Posterior cingulate gyrus (tissue), 11 donors: ENCODE measurements around the gene CNIH1.
"Not testable (repeated sequence)": the region's sequence is repeated elsewhere in the genome, so short reads cannot be mapped to it uniquely, and the experiment has no call there.

Source experiments
- DNase-seq, 10 donors: peaks; one replicate each; pipeline versions ENCODE4 v3.0.0 to v3.0.0-alpha.2; 2020 to 2021; ENCODE audit warnings: mixed read lengths in 3 of 10
- intact Hi-C: fragments of 100-400 bp; cut with DNase I; formaldehyde crosslinking; loops from one replicate; pipeline ENCODE4 v1.15.1; 2023

CNIH1 gene

GRCh38 chr14:54471641-54472040 lies 30.5 kb upstream of the CNIH1 start:
- no peak for DNase-seq
- intact Hi-C loops, result no loop called here

DNA sequence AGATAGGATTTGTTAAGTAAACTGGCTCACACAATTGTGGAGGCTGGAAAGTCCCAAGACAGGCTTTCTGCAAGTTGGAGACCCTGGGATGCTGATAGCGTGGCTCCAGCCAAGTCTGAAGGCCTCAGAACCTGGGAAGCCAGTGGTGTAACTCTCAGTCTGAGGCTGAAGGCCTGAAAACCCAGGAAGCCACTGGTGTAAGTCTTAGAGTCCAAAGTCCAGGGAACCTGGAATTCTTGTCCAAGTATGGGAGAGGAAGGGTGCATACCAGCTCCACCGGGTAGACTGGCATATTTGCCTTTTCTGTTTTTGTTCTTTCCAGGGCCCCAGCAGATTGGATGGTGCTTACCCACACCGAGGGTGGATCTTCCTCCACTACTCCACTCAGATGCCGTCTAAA lies 29.5 kb upstream of the CNIH1 start:
- intact Hi-C loops, result no loop called here
- no peak for DNase-seq

GRCh38 chr14:54467280-54467679 lies 26.1 kb upstream of the CNIH1 start:
- no peak for DNase-seq
- intact Hi-C loops, result no loop called here

GRCh38 chr14:54465654-54466053 lies 24.5 kb upstream of the CNIH1 start:
- DNase-seq, result no peak
- intact Hi-C loops, result no loop called here

- intact Hi-C loops, result no loop called here
- no peak for DNase-seq
These were observed 20.9 kb upstream of the CNIH1 start for GRCh38 chr14:54462048-54462447.

DNA sequence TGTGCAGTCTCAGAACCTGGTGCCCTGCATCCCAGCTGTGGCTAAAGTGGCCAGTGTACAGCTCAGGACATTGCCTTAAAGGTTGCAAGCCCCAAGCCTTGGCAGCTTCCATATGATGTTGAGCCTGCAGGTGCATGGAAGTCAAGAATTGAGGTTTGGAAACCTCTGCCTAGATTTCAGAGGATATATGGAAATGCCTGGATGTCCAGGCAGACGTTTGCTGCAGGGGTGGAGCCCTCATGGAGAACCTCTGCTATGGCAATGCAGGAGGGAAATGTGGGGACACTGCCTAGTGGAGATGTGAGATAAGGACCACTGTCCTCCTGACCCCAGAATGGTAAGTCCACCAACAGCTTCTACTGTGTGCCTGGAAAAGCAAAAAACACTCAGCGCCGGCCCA lies 17.9 kb upstream of the CNIH1 start:
- DNase-seq, result no peak
- intact Hi-C loops, result no loop called here

- intact Hi-C loops, result not testable (repeated sequence)
These were observed 17.4 kb upstream of the CNIH1 start for GRCh38 chr14:54458536-54458935.

GRCh38 chr14:54457609-54457996 lies 16.4 kb upstream of the CNIH1 start:
- intact Hi-C loops, result no loop called here
- no peak for DNase-seq

More at GRCh38 chr14:54458536-54458935, 17.4 kb upstream of the CNIH1 start:
- DNase-seq, result not testable (repeated sequence)

DNA sequence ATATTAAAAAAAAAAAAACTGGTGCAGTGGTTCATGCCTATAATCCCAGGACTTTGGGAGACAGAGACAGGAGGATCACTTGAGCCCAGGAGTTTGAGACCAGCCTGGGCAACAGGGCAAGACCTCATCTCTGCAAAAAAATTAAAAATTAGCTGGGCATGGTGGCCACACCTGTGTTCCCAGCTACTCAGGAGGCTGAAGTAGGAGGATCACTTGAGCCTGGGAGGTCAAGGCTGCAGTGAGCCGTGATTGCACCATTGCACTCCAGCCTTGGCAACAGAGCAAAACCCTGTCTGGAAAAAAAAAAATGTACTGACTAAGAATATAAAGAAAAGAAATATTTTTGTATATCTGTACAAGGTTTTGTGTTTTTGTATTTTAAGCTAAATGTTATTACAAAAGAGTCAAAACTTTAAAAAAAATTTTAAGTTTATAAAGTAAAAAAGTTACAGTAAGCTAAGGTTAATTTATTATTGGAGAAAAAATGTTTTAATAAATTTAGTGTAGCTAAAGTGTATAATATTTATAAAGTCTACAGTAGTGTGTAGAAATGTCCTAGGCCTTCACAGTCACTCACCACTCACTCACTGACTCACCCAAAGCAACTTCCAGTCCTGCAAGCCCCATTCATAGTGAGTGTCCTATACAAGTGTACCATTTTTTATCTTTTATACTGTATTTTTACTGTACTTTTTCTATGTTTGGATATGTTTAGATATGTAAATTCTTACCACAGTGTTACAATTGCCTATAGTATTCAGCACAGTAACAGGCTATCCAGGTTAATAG lies 15.8 kb upstream of the CNIH1 start:
- intact Hi-C loops, DNase-seq: not testable (repeated sequence)

- intact Hi-C loops, result no loop called here
These were observed 14.2 kb upstream of the CNIH1 start for GRCh38 chr14:54455363-54455762.

GRCh38 chr14:54453990-54454389 lies 12.8 kb upstream of the CNIH1 start:
- intact Hi-C loops, DNase-seq: not testable (repeated sequence)

More at GRCh38 chr14:54455363-54455762, 14.2 kb upstream of the CNIH1 start:
- no peak for DNase-seq

DNA sequence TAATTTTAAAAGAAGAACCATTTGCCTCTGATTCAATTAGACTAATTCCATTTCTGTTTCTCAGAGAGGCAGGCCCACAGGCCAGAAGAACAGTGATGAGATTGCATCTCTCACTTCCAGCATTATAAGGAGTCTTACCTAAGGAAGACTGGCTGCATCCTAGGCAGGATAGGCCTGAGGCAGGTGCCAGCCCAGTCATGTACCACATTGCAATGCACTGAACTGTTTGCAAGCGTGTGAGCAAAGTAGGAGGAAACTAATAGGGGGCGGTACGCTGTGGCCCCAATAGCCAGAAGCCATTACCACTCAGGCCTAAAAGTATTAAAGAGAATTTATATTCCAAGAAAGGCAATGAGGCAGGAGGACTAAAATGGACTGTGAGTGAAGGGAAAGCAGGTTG lies 12.1 kb upstream of the CNIH1 start:
- no peak for DNase-seq
- intact Hi-C loops, result no loop called here

- DNase-seq, result no peak
- intact Hi-C loops, result no loop called here
These were observed 10.8 kb upstream of the CNIH1 start for GRCh38 chr14:54451961-54452360.

DNA sequence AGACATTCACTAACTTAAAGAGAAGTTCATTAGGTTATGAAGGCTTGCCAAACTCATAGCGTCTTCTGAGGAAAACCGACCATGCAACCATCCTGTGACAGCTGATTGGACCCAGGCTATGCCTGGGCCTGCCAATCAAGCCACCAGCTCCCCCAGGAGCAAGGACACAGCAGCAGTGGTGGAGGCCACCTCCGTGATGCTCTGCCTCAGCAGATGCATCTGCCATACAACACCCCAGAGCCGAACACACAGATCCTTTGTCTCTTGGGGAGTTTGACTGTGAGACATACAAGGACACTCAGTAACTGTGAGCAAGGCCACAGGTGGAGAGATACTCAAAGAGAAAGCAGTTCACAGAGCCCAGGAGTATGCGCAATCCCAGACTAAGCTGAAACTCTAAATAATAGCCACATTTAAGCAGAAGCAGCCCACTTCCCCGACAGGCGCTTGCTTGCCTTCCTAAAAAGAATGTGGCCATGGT lies 10.0 kb upstream of the CNIH1 start:
- DNase-seq, result no peak
- intact Hi-C loops, result no loop called here

- intact Hi-C loops, result no loop called here
- no peak for DNase-seq
These were observed 9.4 kb upstream of the CNIH1 start for GRCh38 chr14:54450535-54450934.

DNA sequence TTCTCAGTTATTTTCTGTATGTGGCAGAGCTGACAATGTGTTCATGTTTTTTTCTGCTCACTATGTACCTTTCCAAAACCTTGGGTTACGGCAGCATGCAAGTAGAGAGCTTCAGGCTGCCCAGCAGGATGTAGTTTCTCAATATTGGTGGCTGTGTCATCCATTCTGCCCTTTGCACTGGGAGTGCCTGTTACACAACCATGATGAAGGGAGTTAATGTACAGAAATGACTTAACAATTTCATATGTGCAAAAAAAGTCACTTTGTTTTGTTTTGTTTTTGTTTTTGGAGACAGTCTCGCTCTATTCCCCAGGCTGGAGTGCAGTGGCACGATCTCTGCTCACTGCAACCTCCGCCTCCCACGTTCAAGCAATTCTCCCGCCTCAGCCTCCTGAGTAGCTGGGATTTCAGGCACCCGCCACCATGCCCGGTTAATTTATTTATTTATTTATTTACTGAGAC lies 6.1 kb upstream of the CNIH1 start:
- no peak for DNase-seq
- intact Hi-C loops, result no loop called here

DNA sequence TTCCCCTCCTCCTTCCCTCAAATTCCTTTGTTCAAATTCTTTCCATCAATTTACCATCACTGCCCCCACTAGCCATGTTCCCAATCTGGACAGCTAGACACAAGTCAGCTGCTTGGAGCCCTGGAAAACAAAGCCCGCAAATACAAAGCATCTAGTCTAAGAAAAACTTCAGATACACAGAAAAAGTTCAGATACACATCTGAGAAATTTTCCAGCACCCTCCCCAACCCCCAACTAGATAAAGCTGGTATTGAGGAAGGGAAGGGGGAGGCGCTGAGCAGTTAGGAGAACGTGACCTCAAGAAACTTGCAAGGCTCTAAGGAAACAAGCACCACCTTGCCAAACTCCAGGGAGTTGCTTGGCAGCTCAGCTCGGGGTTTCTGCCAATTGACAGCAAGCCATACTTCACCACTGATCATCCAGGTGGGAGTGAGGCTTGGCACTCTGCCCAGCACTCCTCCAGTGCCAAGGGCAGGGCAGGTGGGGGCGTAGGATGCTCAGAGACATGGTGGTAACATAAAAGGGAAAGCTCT lies 5.1 kb upstream of the CNIH1 start:
- intact Hi-C loops, result no loop called here
- peak; percentile 13 to 92 (median 55) for DNase-seq

GRCh38 chr14:54444681-54445080 lies 3.5 kb upstream of the CNIH1 start:
- no peak for DNase-seq
- intact Hi-C loops, result loop anchor here (5.0 kb wide), 1 partner anchor 63 kb away; the partner anchor contains the start of gene CGRRF1

GRCh38 chr14:54443981-54444380 lies 2.8 kb upstream of the CNIH1 start:
- DNase-seq, result no peak
- intact Hi-C loops, result loop anchor here (5.0 kb wide), 1 partner anchor 63 kb away; the partner anchor contains the start of gene CGRRF1

DNA sequence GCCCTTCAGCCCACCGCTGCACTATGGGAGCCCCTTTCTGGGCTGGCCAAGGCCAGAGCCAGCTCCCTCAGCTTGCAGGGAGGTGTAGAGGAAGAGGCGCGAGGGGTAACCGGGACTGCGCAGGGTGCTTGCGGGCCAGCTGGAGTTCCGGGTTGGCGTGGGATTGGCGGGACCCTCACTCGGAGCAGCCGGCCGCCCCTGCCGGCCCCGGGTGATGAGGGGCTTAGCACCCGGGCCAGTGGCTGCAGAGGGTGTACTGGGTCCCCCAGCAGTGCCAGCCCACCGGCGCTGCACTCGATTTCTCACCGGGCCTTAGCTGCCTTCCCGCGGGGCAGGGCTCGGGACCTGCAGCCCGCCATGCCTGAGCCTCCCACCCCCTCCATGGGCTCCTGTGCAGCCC lies 1.8 kb upstream of the CNIH1 start:
- DNase-seq, result not testable (repeated sequence)
- intact Hi-C loops, result loop anchor here (5.0 kb wide), 1 partner anchor 64 kb away; the partner anchor contains the start of gene CGRRF1

- intact Hi-C loops, result loop anchor here (5.0 kb wide), 1 partner anchor 67 kb away; the partner anchor contains the start of gene CGRRF1
- no peak for DNase-seq
These were observed 700 bp downstream of the CNIH1 start for GRCh38 chr14:54440476-54440872.

- DNase-seq, result no peak
- intact Hi-C loops, result loop anchor here (5.0 kb wide), 1 partner anchor 67 kb away; the partner anchor contains the start of gene CGRRF1
These were observed 1.1 kb downstream of the CNIH1 start for GRCh38 chr14:54440037-54440436.
